CD1c-positive myeloid dendritic cell (primary cell): ENCODE measurements around the gene P2RX2.

ENCODE experiments used
- DNase-seq: peaks from one replicate; pipeline ENCODE4 v3.0.0-alpha.2; 2016; ENCODE audit errors: extremely low spot score

The P2RX2 gene

DNA sequence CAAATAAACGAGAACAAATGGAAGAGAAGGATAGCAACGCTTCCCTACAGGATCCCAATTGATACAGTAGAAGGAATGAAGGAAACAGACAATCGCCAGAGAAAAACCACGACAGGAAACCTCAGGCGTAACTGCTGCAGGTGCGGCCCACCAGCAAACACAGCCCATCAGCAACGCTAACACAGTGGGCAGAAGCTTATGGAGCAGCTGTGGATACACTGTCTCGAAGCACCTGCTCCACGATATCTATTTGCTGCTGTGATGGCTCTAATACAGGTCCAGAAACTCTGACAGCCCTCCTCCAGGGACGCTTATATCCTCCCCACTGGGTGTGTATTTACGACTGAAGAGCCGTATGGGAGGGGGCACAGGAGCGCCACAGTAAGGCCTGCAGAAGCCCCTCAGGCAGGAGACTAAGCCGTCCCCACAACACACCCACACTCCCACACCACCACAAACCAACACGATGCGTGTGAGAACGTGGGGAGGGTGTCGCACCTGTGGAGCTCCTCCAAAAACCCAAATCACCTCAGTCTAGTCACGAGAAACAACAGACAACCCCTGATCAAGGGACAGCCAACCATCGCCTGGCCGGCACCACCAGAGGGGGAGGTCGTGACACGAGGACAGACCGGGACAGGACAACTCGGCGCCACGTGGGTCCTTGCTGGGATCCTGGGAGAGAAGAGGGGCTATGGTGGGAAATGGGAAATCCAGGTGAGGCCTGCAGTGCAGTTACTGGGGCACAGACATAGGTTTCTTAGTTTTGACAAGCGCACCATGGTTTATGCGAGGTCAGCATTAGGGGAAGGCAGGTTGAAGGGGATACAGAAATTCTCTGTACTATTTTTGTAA, 44.6 kb downstream of the P2RX2 start:
- no peak for DNase-seq

DNA sequence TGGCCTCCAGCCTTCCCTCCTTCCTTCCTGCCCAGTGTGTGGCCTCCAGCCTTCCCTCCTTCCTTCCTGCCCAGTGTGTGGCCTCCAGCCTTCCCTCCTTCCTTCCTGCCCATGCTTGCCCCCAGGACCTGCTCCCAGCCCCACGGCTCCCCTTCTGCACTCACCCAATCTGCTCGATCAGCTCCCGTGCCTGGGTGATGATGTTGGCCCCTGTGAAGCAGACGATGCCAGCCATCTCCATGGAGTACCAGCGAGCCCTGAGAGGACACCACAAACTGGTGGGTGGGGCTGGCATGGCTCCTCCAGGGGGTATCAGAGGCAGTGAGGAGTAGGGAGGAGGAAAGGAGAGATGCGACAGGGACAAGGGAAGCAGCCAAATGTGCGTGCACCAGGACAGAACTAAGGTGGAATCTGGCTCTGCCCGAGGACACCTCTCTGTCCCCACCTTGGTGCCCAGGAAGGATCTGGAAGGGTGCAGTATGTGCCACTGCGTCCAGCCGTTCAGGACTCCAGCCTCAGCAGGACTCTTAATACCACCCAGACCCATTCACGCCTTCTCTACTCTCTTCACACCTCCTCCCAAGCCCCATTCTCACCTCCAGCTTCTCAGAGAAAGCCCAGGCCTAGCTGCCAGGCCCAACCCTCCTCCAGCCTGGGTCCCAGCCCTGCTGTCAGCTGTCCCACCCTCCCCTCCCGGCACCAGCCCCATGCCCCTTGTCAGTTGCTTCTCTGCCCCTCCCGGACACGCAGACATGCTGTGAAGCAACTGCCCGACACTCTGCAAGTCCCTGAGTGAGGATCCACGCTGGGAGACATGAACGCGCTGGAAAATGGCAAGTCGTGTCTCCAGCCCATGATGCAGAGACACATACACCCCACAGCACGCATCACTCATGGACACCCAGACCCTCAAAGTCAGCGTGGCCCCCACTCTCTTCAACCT, 45.9 kb downstream of the P2RX2 start:
- DNase-seq, result no peak

DNA sequence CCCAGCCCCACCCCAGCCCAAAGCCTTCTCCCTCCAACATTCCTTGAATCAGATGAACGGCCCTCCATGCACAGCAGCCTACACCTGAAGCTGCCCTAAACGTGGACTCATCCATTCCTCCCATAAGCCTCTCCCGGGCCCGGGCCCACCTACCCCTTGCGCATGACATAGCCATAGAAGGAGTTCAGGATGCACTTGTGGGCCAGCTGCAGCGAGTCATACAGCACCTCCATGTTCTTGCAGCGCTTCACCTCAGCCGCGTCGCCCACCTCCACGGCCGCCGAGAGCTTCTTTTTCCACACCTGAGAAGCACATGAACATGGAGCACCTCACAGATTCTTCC, 46.5 kb downstream of the P2RX2 start:
- no peak for DNase-seq

DNA sequence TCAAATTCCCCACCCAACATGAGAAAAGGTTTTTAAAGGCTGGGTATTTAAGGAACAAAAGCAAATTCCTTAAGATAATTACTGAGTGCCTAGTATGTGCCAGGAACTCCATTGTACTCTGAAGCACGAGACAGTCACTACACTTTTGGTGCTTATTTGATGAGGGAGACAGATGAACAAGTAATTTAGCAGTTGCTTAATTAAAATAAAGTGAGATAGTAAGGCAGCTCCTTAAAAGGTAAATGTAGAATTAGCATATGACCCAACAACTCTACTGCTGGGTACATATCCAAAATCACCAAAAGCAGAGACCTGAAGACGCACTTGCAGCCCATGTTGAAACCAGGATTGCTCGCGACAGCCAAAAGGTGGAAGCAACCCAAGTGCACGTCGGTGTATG, 47.2 kb downstream of the P2RX2 start:
- DNase-seq, result no peak

DNA sequence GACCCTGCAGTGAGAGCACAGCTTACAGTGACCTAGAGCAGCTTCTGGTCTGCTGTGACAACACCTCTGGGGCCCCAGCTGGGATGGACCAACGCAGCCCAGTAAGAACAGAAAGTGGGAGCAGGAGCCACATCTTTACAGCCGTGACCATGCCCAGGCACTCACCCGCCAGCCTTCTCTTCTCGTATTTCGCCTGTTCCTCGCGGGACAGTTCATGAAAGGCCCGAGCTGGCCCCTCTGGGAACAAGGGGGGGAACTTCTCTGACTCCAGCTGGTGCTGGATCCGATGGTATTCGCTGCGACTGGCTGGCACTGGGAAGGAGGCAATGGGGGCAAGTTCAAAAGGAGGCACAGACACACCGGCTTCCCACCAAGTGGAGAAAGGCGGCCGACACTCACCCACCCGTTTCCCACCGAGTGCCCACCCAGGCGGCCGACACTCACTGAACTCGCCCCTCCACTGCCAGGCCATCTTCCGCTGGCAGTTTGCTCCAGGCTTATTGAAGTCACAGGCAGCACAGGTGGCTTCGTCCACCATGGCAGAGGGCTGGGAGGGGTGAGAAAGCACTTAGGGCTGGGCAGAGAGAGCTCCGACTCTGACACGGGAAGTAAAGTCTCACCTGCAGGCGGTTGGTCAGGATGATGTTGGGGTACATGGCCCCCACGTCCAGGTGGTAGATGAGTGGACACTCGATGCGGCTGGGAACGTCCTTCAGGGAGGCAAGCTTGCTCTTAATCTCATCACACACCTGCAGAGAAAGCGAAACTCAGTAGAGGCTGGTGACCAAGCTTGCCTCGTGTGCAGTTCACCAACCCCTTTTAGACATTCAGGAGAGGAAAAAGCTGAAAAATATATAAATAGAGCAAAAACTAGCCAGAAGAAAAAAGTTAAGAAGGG, 49.9 kb downstream of the P2RX2 start:
- DNase-seq, result no peak

DNA sequence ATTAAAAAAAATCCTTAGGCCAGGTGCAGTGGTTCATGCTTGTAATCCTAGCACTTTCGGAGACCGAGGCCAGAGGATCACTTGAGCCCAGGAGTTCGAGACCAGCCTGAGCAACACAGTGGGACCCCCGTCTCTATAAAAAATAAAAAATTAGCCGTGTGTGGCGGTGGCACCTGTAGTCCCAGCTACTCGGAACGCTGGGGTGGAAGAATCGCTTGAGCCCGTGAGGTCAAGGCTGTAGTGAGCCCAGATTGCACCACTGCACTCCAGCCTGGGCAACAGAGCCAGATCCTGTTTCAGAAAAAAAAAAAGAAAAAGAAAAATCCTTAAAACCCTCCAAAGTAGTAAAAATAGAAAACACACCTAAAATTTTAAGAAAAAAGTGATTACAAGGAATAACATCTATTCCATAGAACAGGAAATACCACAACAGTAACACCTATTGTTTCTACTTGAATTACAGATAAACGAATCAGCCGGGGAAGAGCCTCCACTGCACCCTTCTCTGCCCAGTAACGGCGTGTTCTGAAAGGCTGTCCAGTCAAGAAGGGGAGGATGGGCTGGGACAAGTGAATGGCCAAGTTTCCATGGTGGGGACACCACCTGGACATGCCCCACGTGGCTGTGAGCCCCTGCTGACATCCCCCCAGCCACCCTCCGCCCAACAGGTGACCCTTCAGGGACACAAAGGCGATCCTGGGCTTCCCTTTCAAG, 50.7 kb downstream of the P2RX2 start:
- no peak for DNase-seq
